IPS-11a (cell line): ENCODE data around the gene KRTAP10-10.
"Not testable (repeated sequence)": the region's sequence is repeated elsewhere in the genome, so short reads cannot be mapped to it uniquely, and the experiment has no call there.

Experiments
- H3K4me3 ChIP-seq: one replicate; pipeline ENCODE4 v1.5.1; 2013; ENCODE audit warnings: low read depth, low read length, control low read depth

The KRTAP10-10 gene

GRCh38 chr21:44637018-44637850, at the start of gene KRTAP10-10:
TSS of gene KRTAP10-10 (plus strand) at chr21:44637356. CDS start at chr21:44637418, 62 bp downstream.
- no peak within 1 kb of the TSS for H3K4me3 ChIP-seq

GRCh38 chr21:44589094-44589493, 48.1 kb upstream of the KRTAP10-10 start:
- no peak overlapping the region for H3K4me3 ChIP-seq

GRCh38 chr21:44589586-44590305, 47.4 kb upstream of the KRTAP10-10 start:
- H3K4me3 ChIP-seq = no peak overlapping the region

- H3K4me3 ChIP-seq = no peak overlapping the region
Measured at GRCh38 chr21:44590311-44590721, 46.8 kb upstream of the KRTAP10-10 start.

- H3K4me3 ChIP-seq = not testable (repeated sequence)
Measured at GRCh38 chr21:44590897-44591800, 46.0 kb upstream of the KRTAP10-10 start.

GRCh38 chr21:44591801-44592130, 45.4 kb upstream of the KRTAP10-10 start:
- H3K4me3 ChIP-seq = not testable (repeated sequence)

GRCh38 chr21:44592446-44593311, 44.5 kb upstream of the KRTAP10-10 start, which contains the start of gene KRTAP10-6:
TSS of gene KRTAP10-6 (minus strand) at chr21:44592505. CDS start at chr21:44592484, 21 bp downstream.
- no peak within 1 kb of the TSS for H3K4me3 ChIP-seq

GRCh38 chr21:44593598-44594405, 43.4 kb upstream of the KRTAP10-10 start:
- H3K4me3 ChIP-seq = no peak overlapping the region

GRCh38 chr21:44594406-44594916, 42.7 kb upstream of the KRTAP10-10 start:
- H3K4me3 ChIP-seq = no peak overlapping the region

GRCh38 chr21:44595524-44595923, 41.6 kb upstream of the KRTAP10-10 start:
- no peak overlapping the region for H3K4me3 ChIP-seq

GRCh38 chr21:44596068-44596725, 41.0 kb upstream of the KRTAP10-10 start:
- H3K4me3 ChIP-seq = no peak overlapping the region

GRCh38 chr21:44598061-44598460, 39.1 kb upstream of the KRTAP10-10 start:
- H3K4me3 ChIP-seq = no peak overlapping the region

- no peak overlapping the region for H3K4me3 ChIP-seq
Measured at GRCh38 chr21:44599264-44600029, 37.7 kb upstream of the KRTAP10-10 start.

GRCh38 chr21:44600118-44600978, 36.8 kb upstream of the KRTAP10-10 start, which contains the start of gene KRTAP10-7:
TSS of gene KRTAP10-7 (plus strand) at chr21:44600597. CDS start at chr21:44600622, 25 bp downstream.
- H3K4me3 ChIP-seq = not testable (repeated sequence)

GRCh38 chr21:44601091-44601490, 36.1 kb upstream of the KRTAP10-10 start:
- not testable (repeated sequence) for H3K4me3 ChIP-seq

GRCh38 chr21:44601596-44602462, 35.3 kb upstream of the KRTAP10-10 start:
- H3K4me3 ChIP-seq = no peak overlapping the region
